Activated CD8-positive, alpha-beta memory T cell treated with anti-CD3 and anti-CD28 coated beads, Interleukin-2, amount 50 U/mL, for 4 hours (primary cell): ENCODE measurements around the gene HYDIN.
"Not testable (repeated sequence)": the region's sequence is repeated elsewhere in the genome, so short reads cannot be mapped to it uniquely, and the experiment has no call there.

ENCODE experiments used
- DNase-seq: peaks from one replicate; pipeline ENCODE4 v3.0.0-alpha.2; 2020

Gene HYDIN

DNA sequence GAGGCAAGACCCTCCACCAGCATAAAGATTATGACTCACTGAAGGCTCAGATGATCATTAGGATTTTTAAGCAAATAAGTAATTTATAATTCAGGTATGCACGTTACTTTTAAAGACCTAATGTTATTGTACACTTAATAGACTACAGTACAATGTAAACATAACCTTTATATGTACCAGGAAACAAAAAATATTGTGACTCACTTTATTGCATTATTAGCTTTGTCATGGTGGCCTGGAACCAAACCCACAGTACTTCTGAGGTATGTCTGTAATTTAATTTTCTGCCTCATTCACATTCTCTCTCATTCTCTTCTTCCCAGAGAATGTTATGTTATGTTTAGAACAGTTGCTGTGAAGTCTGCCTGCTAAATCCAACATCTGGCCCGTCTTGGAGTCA, 407.8 kb downstream of the HYDIN start:
- not testable (repeated sequence) for DNase-seq

DNA sequence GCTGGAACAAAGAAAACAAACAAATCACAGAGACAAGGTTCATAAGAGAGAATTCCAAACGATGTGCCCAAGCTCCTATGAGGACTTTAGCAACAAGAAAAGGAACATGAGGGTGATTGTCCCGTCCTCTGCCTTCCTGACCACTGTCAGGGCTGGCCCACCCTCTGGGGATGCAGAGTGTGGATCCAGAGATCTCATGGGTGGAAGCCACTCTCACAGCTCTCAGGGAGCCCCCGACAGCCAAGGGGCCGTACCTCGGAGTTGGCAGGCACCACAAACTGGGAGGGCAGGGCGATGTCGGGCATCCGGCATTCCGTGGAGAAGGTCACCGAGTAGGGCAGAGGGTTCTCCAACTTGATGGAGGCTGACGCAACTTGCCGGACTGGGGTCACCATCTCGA, 412.4 kb downstream of the HYDIN start:
- not testable (repeated sequence) for DNase-seq

DNA sequence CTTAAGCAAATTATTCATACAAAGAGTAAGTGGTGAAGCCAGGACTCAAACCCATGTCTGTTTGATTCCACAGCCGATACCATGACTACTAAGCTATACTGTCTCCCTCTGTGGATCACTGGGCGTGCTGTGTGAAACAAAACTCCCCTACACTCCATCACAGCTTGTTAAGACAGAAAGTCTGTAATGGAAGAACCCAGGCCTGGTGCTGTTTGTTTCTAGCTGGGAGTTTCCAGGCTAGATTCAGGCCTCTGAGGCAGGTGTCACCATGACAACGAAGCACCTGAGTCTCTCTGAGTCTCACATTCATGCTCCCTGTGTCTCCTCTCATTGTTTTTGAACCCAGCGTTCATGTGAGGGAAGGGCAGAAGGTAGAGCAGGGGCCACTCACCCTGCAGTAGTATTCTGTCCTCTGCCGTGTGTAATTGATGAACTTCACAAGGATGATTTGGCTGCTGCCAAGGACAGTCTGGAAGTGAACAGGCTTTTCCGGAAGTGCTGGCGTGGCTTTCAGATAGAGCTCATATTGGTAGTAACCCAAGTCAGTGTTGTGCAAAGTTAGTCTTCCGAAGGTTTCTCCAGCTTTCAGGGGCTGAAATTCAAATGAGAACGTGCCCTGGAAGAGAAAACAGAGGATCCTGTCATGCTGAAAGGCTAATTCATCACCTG, 421.0 kb downstream of the HYDIN start:
- no peak for DNase-seq

DNA sequence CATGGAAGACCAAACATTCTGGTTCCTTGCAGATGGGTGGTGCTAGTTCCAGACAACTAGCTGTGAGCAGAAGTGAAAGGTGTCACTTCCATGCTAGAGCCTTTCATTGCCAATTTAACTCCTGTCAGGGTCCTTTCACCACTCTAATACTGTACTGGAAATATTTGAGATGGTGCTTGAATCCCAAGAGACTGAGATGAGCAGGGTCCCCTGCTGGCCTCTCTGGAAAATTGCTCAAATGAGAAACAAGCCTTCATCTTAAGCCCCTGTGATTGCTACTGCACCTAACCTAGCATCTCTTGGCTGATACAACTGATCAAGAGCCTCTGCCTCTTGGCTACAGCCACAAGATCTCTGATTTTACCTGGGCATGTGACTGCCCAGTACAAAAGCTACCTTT, 422.2 kb downstream of the HYDIN start:
- DNase-seq: no peak

DNA sequence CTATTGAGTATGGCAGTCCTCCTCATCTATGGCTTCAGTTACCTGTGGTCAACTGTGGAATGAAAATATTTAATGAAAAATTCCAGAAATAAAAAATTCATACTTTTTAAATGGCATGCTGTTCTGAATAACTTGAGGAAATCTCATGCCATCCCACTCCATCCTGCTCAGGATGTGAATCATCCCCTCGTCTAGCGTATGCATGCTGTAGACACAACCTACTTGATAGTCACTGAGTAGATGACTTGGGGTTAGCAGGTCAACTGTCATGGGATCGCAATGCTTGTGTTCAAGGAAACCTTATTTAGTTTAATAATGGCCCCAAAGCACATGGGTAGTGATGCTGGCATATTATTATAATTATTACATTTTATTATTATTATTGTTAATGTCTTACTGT, 424.7 kb downstream of the HYDIN start:
- DNase-seq: no peak

DNA sequence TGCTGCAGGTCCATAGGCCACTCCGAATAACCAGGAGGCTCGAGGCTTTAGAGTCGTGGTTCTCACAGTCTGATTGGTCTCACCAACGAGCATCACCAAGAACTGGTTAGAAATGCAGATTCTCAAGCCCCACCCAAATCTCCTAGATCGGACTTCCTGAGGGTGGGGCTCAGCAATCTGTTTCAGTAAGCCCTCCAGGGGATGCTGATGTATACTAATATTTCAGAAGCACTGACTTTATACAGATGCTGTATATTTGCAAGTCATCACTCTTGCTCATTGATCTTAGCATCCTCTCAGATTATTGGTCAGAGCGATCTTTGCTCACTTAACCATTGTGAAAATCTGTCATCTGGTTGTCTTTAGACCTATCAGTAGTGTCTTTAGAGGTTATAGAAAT, 425.1 kb downstream of the HYDIN start:
- no peak for DNase-seq

DNA sequence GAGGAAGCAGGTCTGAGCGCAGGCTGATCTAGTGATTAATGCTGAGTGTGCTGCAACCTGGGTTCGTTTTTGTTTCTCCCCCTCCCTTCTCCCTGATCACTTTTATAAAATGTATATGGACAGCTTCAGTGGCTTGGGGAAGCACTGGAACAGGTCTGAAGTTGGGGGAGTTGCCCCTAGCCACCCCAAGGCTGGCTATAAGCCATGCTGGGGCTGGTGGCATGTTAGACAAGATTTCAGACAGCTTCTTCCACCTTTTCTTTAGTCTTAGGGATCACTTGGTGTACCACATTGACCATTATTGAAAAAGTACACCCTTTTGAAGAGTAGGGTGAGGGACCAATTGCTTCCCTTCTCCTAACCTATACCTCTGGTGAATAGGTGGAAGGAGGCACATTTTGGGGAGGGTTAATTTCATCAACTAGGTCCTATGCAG, 425.8 kb downstream of the HYDIN start:
- DNase-seq: no peak

DNA sequence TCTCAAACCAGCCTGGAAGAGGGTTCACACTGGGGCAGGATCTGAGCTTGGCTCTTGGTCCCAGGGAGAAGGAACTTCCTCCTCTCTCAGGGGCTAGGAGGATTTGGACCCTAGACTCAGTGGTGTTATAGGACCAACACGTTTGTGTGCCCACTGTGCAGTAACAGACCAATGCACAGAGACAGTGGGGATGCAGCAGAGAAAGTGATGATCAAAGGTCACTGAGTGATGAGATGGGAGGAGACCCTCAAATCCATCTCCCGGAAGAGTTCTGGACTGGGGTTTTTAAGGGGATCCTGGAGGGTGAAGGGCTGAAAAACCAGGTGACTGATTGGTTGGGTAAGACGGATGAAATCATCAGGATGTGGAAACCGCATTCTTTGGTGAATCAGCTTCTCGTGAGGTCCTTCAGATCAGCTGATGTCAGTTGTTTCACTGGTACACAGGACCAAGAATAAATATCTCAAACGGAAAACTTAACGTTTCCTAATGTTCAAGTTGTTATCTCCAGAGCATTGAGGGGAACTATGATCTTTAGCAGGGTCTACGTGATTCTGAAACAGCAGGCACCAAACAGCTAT, 426.3 kb downstream of the HYDIN start:
- no peak for DNase-seq

DNA sequence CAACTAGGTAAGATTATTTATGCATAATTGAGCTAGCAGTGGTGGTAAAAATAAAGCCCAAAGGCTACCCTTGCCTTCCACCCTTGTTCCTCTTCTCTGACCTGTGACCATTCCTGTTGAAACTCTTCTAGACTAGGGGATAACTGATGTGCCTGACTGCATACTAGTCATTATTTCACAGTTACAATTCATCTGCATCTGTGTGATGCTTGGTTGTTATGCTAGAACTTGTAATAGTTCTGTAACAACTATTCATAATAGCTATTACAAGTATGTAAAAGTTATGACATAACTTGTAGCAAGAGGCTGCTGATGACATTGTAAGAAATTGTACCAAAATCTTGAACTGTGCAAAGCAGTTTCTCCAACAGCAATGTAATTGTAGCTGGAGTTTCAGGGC, 427.2 kb downstream of the HYDIN start:
- no peak for DNase-seq

DNA sequence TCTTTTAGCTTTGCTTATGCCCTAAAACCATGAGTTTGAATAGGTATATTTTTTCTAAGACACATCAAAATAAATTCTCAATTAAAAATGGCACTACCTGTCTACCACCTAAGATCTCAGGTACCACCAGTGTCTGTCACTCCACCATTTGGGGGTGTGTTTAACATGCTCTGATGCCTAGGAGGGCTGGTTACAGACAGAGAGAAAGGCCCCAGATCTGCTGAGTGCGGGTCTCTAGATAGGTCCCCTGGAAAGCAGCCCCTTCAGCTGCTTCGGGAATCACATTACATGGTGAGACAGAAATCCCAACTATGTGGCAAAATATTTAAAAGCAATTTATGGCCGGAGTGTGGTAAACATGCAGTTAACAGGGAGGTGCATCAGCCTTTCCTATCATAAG, 428.9 kb downstream of the HYDIN start:
- no peak for DNase-seq

DNA sequence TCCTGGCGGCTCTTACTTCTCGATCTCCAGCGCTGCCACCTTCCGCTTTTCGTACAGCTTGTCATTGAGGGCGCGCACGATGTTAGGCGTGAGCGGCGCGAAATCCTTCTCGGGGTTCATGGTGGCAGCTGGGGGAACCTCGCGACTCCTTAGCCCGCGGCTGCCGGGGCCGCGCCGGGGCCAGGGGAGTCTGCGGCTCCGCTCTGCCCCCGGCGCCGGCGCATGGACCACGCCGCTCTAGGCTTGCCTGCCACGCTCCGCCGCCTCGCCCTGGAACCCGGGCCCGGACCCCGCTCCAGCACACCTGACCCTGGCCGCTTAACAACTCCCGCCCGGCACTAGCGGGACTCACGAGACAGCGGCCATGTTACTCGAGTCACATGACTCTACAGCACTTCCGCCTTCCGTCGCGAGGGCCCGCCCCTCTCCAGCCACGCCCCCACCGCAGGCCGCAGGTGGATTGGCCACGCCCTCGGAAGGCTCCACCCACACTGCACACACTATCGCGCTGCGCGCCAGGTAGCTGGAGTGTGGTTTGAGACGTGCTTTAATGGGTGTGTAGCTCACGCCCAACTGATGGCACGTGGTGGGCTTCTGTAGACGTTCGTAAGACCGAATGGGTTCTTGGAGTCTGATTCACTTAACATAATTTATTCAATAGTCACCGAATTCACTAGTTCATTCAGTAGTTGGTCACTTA, 429.6 kb downstream of the HYDIN start, which contains the start of gene VAC14:
Gene VAC14, minus strand, starts transcription at position 378 of the 700 bp plus-strand sequence. Its CDS starts 258 bp downstream, at position 120.
- DNase-seq: peak; percentile 99

DNA sequence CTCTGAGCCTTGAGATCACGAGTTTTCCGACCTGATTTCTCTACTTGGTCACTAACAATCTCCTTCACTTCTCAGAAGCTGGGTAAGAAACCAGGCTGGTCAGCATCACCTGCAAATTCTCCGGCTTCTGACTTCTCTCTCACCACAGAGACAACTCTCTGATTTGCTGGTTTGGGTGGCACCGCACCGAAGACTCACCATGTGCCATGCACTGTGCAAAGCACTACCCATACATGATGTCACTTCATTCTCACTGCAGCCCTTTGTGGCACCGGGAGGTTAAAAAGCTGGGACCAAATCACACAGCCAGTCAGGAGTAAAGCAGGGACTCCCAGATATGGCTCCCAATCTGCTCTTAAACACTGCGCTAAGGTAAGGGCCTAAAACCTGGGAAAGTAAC, 430.2 kb downstream of the HYDIN start:
- no peak for DNase-seq

DNA sequence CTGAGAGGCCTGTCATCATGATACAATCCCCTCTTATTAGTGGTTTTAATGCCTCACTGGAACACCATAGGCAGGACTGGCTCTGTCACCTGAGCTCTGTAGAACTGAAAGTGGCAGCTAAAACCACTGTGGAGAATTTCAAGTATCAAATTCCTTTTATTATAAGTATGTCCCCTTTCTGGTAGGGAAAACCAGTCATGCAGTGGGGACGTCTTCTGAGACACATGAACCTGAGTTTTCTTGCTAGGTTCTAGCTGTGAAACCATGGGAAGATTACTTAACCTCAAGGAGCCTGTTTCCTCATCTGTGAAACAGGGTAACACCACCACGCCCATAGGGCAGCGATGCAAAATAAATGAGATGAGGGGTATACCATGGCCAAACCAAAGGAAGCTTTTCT, 434.2 kb downstream of the HYDIN start:
- DNase-seq: no peak

DNA sequence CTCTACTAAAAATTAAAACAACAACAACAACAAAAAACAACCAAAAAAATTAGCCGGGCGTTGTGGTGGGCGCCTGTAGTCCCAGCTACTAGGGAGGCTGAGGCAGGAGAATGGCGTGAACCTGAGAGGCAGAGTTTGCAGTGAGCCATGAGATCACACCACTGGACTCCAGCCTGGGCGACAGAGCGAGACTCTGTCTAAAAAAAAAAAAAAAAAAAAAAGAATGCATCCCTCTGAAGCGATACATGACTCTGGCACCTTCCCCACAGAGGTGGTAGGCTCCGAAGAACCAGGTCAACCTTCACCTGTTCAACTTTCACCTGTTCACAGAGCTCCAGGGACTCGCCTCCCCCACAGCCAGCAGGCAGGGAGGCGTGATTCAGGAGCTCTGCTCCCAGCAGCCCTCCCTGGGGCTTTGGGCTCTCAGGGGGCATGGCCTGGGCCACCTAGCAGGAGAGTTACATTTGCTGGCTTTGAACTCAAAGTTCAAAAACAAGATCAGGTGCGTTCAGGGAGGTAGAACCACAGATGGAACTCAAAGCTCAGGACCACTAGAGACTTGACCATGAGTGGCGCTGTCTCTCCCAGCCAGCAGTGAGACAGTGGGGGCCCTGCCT, 435.1 kb downstream of the HYDIN start:
- DNase-seq: no peak

DNA sequence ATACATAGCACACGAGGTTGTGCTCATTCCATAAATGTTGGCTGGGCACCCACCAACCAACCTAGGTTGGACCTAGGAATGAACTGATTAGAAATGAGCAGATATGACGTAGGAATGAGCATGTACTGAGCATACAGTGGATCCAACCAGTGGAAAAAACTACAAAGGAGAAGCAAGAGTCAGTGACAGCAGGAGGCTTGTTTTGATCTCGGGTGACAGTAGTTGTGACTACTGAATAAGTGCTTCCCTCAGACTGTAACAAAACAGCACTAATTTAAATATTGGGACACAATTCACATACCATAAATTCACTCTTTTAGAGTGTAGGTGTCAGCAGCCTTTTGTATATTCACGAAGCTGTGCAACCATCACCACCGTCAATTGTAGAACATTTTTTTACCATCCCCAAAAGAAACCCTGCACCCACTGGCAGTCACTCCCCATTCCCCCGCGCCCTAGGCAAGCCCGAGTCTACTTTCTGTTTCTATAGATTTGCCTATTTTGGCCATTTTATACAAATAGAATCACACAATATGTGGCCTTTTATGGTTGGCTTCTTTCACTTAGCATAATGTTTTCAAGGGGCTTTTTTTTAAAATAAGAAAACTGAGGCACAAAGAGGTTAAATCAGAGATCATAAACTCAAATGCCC, 436.5 kb downstream of the HYDIN start:
- DNase-seq: no peak

DNA sequence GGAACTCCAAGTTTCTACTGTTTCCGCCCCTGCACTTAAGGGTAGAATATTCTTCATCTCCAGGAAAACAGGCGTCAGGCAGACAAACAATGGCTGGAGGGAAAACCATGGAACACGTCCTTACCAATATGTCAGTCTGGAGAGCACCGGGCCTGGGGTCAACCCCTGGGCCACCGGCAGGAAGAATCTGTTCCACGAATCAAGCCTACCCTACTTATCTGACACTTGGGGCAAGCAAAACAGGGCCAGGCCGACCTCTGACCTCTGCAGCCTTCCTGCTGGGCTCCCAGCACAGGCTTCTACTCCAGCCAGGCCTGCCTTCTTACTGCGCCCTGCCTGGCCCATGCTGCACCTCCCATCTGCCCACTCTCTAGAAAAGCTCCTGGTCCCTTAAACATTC, 439.7 kb downstream of the HYDIN start:
- no peak for DNase-seq

DNA sequence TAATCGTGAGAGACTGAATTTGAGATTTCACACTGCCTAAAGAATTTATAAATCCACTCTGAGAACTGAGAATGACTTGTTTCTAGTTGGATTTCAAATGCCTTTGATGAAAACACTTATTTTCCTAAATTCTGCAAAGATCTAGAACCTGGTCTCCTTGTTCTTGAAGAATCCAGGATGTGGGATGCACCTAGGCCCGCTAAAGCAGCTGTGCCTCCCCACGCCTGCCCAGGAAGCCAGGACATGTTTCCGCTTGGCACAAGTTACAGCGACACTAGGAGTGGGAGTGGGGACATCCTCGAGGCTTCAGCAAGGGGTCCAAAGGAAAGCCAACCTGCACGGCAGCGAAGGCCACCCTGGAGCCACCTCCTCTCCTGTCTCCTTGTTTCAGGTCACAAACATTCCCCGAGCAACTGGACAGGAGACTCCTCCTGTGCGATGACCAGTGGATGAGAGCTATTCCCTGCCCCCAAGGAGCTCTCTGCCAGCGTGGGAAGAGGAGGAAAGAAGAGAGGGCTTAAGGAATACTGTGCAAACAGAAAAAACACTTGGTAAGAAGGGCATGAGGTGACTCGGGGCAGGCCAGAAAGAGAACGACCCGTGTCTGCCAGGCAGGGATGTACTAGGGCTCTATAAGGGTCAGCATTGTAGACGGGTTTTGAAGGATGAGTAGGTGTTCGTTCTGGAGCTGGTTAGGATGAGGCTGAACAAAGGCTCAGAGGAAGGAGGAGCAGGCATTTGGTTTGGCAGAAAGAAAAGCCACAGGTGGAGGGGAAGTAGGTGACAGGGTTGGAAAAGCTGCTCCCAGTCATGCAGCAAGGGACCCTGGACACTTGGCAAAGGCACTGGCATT, 440.7 kb downstream of the HYDIN start:
- no peak for DNase-seq

DNA sequence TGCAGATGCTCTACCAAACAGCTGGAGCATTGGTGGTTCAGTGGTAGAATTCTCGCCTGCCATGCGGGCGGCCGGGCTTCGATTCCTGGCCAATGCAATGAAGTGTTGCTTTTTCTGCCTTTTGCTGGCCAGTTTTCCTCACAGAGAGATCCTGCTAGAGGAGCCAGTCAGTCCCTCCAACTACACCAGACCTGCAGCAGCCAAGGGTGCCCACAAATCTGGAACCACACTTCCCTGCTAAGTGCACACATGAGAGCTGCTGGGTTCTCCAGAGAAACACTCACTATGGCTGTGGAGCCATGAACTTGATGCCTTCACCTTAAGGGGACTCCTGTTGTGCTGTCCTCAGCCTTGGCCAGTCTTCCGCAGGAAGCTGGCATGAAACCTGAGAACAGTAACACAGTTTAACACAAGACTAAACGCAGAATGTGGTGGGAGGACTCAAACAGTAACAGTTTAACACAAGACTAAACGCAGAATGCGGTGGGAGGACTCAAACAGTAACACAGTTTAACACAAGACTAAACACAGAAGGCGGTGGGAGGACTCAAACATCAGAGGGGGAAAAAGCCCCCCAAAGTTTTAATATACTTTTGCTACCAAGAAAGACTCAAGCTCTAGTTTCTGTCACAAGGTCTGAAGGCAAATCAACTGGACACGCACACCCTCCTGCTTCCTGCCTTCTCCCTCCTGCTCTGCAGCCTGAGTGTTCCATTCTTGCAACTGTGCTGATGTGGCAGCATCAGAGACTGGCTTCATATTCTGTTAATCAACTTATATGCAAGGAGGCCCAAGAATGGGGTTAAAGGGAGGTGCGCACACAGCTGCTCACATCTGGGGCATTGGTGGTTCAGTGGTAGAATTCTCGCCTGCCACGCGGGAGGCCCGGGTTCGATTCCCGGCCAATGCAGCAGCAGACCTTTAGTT, 441.6 kb downstream of the HYDIN start:
- no peak for DNase-seq

DNA sequence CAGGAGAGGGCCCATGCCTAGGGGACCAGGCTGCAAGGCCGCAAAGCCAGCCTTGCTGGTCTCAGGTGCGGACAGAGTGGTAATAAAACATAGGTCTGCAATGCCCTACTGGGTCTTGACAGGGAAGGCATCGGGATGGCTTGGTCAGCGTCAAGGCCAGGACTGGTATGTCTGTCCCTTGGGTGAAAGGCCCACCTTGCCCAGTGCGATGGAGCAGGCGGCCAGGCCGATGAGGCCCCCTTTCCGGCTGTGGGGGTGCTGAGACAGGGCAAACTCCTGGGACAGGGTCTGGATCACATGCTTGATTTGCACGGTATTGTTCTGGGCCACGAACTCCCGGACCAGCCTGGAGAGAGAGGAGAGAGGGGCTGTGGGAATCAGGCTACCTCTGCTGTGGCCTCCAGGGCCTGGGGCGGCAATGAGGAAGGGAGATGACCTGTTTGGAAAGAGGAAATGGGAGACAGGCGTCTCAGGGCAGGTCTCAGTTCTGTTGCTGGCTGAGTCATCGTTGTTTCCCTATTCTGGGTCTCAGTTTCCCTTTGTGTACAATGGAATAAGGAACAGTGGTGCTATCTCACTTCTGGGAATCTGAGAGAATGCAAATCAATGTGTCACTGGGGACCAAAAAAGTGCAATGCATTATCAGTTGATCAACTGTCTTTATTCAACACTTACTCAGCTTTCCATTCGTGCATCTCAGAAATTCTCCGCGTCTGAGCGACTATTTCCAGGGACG, 444.3 kb downstream of the HYDIN start:
- DNase-seq: no peak
